Esophagus squamous epithelium (tissue), 5 donors: ENCODE measurements around the gene THSD7B. TPM values are rescaled to one million over a fixed set of nuclear protein-coding genes. Genes with fewer than 3 reads are reported as not detected.

Experiments used
- DNase-seq: peaks from one replicate; lab custom pipeline; 2025; lab: John Stamatoyannopoulos, UW
- H3K27ac ChIP-seq, 4 donors: fragments of 200-600 bp; sonication (generic); one replicate each; pipeline ENCODE4 v1.5.1; 2016 to 2019; ENCODE audit warnings: mild to moderate bottlenecking in 1 of 4
- H3K27me3 ChIP-seq, 4 donors: fragments of 200-600 bp; sonication (generic); 1 replicate in 3 of 4; 2 replicates in 1 of 4; pipeline versions ENCODE4 v1.5.1 to v1.6.0; 2017 to 2021; ENCODE audit warnings: antibody characterized with exemption in 1 of 4
- H3K36me3 ChIP-seq, 3 donors: fragments of 200-600 bp; sonication (generic); one replicate each; pipeline ENCODE4 v1.5.1; 2016 to 2019
- H3K4me1 ChIP-seq, 3 donors: fragments of 200-600 bp; sonication (generic); one replicate each; pipeline ENCODE4 v1.5.1; 2017 to 2019
- H3K4me3 ChIP-seq, 4 donors: fragments of 200-600 bp; sonication (generic); 1 replicate in 3 of 4; 2 replicates in 1 of 4; pipeline ENCODE4 v1.5.1; 2016 to 2019; ENCODE audit warnings: mild to moderate bottlenecking in 2 of 4, moderate library complexity in 1 of 4
- H3K9me3 ChIP-seq, 3 donors: fragments of 200-600 bp; sonication (generic); one replicate each; pipeline ENCODE4 v1.5.1; 2016 to 2019
- POLR2A ChIP-seq, 4 donors: fragments of 450-650 bp; IDR thresholded peaks; one replicate each; pipeline ENCODE4 v1.6.1; 2017; ENCODE audit warnings: antibody characterized with exemption in 4 of 4, mild to moderate bottlenecking in 4 of 4, moderate library complexity in 3 of 4
- WGBS, 2 donors: methylation state at CpG; one replicate each; pipeline ENCODE4 v1.1.5; 2018; 5-methylcytosine and 5-hydroxymethylcytosine counted together
- intact Hi-C: fragments of 100-400 bp; cut with DNase I; formaldehyde crosslinking; loops from one replicate; pipeline ENCODE4 v1.15.0; 2022
- total RNA-seq, 4 donors: library from RNA; depleted of rRNA; stranded (reverse); fragments of >200 nt; gene quantifications; one replicate each; pipeline ENCODE4 v1.1.0, GENCODE V29; 2016
- TF ChIP-seq, protein P1 (sequence below), 6 experiments: fragments of 450-650 bp in 4 of 6; fragments of 200-600 bp in 2 of 6; sonication (generic) in 2 of 6; IDR thresholded peaks; one replicate each; pipeline ENCODE4 v1.5.1; 2016 to 2019; ENCODE audit warnings: antibody characterized with exemption in 6 of 6, mild to moderate bottlenecking in 4 of 6, moderate library complexity in 4 of 6
- donor health status: DM: yes; HTN: yes; CAD: no.

The THSD7B gene
- total RNA-seq, 4 donors from 2014 or later = 0.31 to 0.97 (median 0.72) TPM

DNA sequence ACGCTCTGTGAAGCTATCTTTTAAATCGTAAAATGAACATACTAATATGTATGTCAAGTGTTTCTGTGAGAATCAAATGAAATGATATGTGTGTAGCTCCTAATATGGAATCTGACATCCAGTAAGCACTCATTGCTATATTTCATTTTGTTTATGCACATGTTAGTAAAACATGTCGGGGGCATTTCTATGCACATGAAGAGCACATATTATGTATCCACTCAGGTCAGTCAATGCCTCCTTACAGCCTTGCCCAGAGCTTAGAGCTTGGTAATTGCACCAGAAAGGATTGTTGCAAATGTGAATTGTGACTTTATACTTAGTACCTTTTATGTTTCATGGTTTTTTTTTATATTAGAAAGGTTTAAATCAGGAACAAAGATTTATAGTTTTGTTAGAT, 735.3 kb downstream of the THSD7B start:
- Histone ChIP-seq H3K4me3 (no peak overlapping the region), H3K27ac (no peak overlapping the region), H3K4me1 (no peaks in the 10 kb centered on the region), H3K36me3 (no peaks in the 10 kb centered on the region), H3K27me3 (no peaks in the 10 kb centered on the region), H3K9me3 (no peaks in the 10 kb centered on the region)
- intact Hi-C loops = no loop called here
- no peak for DNase-seq
- WGBS, 2 donors = 81 to 90% methylated on average over 3 of the region's 3 CpGs
- TF ChIP-seq, protein P1, sequence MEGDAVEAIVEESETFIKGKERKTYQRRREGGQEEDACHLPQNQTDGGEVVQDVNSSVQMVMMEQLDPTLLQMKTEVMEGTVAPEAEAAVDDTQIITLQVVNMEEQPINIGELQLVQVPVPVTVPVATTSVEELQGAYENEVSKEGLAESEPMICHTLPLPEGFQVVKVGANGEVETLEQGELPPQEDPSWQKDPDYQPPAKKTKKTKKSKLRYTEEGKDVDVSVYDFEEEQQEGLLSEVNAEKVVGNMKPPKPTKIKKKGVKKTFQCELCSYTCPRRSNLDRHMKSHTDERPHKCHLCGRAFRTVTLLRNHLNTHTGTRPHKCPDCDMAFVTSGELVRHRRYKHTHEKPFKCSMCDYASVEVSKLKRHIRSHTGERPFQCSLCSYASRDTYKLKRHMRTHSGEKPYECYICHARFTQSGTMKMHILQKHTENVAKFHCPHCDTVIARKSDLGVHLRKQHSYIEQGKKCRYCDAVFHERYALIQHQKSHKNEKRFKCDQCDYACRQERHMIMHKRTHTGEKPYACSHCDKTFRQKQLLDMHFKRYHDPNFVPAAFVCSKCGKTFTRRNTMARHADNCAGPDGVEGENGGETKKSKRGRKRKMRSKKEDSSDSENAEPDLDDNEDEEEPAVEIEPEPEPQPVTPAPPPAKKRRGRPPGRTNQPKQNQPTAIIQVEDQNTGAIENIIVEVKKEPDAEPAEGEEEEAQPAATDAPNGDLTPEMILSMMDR (IDR thresholded peaks at IDR 0.05) = no peak
- no peak for TF ChIP-seq POLR2A (IDR thresholded peaks at IDR 0.05)

DNA sequence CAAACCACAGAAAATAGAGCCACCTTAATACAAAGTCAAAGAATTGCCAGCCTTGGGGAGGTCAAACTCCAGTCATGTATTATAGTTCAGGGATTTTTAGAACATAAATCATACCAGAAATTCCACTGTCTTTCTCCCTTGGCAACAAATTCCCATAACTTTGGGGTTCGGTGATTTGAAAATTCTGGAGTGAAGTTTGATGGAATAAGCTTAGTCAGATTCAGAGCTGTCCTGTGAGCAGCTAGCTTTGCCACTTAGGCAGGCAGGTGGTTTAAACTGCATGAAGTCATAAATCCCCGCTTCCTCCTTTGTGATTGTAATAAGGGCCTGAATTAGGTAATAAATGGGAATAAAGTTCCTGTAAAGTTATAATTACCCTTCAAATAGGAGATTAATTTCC, 741.9 kb downstream of the THSD7B start:
- 41 to 42% methylated on average over 2 of the region's 2 CpGs for WGBS, 2 donors
- no peak for TF ChIP-seq POLR2A (IDR thresholded peaks at IDR 0.05)
- TF ChIP-seq, protein P1 (IDR thresholded peaks at IDR 0.05) = no peak
- no peak for DNase-seq
- intact Hi-C loops = no loop called here
- no peaks in the 10 kb centered on the region for H3K27me3 ChIP-seq
- no peaks in the 10 kb centered on the region for H3K36me3 ChIP-seq
- no peak overlapping the region for H3K4me3 ChIP-seq
- H3K4me1 ChIP-seq = peaks cover 0 to 6% (median 0%) of the 10 kb centered on the region in 3 donors
- H3K9me3 ChIP-seq = no peaks in the 10 kb centered on the region
- H3K27ac ChIP-seq = no peak overlapping the region

DNA sequence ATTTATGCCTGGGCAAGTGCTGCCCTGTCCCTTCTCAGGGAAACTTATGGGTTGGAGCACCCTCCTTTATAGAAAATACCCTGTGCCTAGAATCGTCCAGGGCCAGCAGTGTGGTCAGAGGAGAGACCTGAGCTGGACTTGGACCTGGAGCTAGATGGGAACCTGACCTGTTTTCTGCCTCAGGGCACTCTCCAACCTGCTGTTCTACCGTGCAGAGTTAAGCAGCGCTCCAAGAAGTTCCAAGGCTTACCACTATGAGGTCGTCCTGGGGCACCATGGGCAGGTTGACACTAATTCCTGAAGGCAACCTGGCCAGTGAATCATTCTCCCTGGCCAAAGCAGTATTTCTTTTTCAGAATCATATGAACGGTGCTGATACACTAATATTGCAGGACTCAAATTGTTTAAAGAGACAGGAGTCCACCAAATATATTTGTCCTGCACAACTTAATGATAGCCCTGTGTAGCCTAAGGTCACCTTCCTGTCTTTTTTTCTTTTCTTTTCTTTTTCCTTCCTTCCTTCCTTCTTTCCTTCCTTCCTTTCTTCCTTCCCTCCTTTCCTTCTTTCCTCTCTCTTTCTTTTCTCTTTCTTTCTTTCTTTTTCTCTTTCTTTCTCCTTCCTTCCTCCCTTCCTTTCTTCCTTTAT, 743.5 kb downstream of the THSD7B start:
- H3K4me1 ChIP-seq = peaks cover 0 to 6% (median 0%) of the 10 kb centered on the region in 3 donors
- no peak overlapping the region for H3K4me3 ChIP-seq
- H3K9me3 ChIP-seq = no peaks in the 10 kb centered on the region
- DNase-seq = no peak
- no peak for TF ChIP-seq POLR2A (IDR thresholded peaks at IDR 0.05)
- TF ChIP-seq, protein P1 (IDR thresholded peaks at IDR 0.05) = no peak
- 30 to 45% methylated on average over 5 of the region's 5 CpGs for WGBS, 2 donors
- H3K36me3 ChIP-seq = no peaks in the 10 kb centered on the region
- no peak overlapping the region for H3K27ac ChIP-seq
- no peaks in the 10 kb centered on the region for H3K27me3 ChIP-seq
- intact Hi-C loops = no loop called here

DNA sequence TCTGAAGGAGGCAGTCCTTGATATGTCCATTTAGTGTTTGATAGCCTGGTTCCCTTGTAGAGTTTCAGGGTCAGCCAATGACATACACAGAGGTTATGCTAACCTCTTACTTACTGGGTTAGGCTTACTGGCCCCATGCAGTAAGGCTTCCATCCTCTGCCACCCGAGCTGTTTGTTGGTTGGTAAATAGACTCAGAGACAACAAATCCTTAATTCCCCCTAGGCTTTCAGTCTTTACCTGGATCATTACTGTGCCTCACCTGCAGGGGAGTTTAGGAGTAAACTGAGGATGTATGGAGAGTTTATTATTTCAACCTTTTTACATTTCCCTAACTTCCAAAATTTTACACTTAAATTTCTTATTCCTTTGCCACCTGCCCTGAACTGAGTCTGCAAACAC, 746.2 kb downstream of the THSD7B start:
- H3K36me3 ChIP-seq = no peaks in the 10 kb centered on the region
- H3K27ac ChIP-seq = no peak overlapping the region
- H3K4me3 ChIP-seq = no peak overlapping the region
- WGBS, 2 donors = 70 to 77% methylated on average over 1 of the region's 1 CpG
- DNase-seq = no peak
- H3K9me3 ChIP-seq = no peaks in the 10 kb centered on the region
- TF ChIP-seq, protein P1 (IDR thresholded peaks at IDR 0.05) = no peak
- TF ChIP-seq POLR2A (IDR thresholded peaks at IDR 0.05) = no peak
- H3K4me1 ChIP-seq = peaks cover 0 to 6% (median 0%) of the 10 kb centered on the region in 3 donors
- intact Hi-C loops = no loop called here
- H3K27me3 ChIP-seq = no peaks in the 10 kb centered on the region

DNA sequence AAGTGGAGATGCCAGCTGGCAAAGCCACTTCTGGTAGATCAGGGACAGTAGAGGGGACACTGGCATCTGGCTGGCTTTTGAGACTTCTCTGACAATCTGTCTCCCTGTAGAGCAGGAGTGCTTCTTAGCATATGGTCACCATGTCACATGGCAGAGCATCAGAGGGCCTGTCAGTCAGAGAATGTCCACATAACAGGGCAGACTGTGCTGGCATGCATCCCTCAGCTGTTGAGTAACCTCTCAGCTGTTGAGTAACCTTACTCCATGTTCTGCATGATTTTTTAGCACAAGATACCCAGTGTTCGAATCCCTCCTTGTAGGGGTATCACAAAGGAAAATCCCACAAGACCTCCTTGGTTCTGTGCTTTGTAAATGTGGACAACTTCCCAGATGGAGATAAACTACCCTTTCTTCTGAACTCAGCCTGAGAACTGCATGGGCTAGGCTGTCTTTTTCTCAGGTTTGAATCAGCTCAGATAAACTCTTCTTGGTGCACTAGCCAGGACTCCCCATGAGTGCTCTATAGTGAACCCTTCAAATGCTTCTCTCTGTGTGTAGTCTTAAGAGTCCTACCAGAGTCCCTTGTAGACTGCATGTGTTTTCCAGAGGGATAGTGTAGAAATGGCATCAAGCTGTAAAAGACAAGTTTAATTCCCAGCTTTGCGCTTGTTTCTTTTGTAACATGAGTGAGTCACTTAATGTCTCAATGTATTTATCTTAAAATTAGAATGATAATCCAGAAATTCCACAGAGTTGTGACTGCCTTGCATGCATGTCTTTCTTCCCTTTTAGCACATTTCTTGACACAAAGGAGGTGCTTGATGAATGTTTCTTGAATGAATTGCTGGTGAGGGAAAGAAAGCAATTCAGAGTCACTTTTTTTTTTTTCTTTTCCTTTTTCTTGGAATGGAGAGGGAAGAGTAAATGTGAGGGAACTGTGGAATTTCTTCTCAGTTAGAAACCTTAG, 756.6 kb downstream of the THSD7B start:
- DNase-seq = no peak
- Histone ChIP-seq H3K4me1 (no peaks in the 10 kb centered on the region), H3K9me3 (no peaks in the 10 kb centered on the region), H3K36me3 (no peaks in the 10 kb centered on the region), H3K27ac (no peak overlapping the region), H3K4me3 (no peak overlapping the region), H3K27me3 (no peaks in the 10 kb centered on the region)
- 52 to 58% methylated on average over 2 of the region's 2 CpGs for WGBS, 2 donors
- TF ChIP-seq, protein P1 (IDR thresholded peaks at IDR 0.05) = no peak
- no peak for TF ChIP-seq POLR2A (IDR thresholded peaks at IDR 0.05)
- intact Hi-C loops = no loop called here
